MCF 10A (cell line): ENCODE data around the gene STEAP1B. TPM values are rescaled to one million over a fixed set of nuclear protein-coding genes. Genes with fewer than 3 reads are reported as not detected.

Experiments used
- BruUV-seq: library from RNA; stranded (reverse); fragments of 400-500 nt; replicated peaks from 2 replicates; lab custom pipeline; 2021; lab: Mats Ljungman, UMichigan
- CTCF ChIA-PET: fragments of 300-600 bp; sonication (Branson Sonifier 250); formaldehyde crosslinking; extraction: SDS; loops from one replicate; lab custom pipeline; 2021; ENCODE audit warnings: antibody characterized with exemption, inconsistent platforms; lab: Yijun Ruan, JAX
- POLR2A ChIA-PET: fragments of 300-600, 350-650 bp; sonication (Branson Sonifier 250); formaldehyde crosslinking; extraction: SDS; loops from one replicate; lab custom pipeline; 2020; ENCODE audit warnings: antibody characterized with exemption, inconsistent platforms; lab: Yijun Ruan, JAX
- DNase-seq: peaks from one replicate; pipeline ENCODE4 v3.0.0-alpha.2; 2018; ENCODE audit not compliant: unreplicated experiment
- H3K27ac Mint-ChIP-seq: one replicate; pipeline ENCODE4 v1.8.0; 2022; ENCODE audit warnings: mild to moderate bottlenecking, low read depth, mixed read lengths; ENCODE audit not compliant: unreplicated experiment
- H3K27me3 Mint-ChIP-seq: one replicate; pipeline ENCODE4 v1.8.0; 2022; ENCODE audit warnings: mixed read lengths; ENCODE audit not compliant: insufficient read depth, unreplicated experiment
- H3K36me3 Mint-ChIP-seq: one replicate; pipeline ENCODE4 v1.8.0; 2022; ENCODE audit warnings: mild to moderate bottlenecking, moderate library complexity, mixed read lengths; ENCODE audit not compliant: insufficient read depth, unreplicated experiment
- H3K4me1 Mint-ChIP-seq: one replicate; pipeline ENCODE4 v1.8.0; 2022; ENCODE audit warnings: mixed read lengths; ENCODE audit not compliant: insufficient read depth, unreplicated experiment
- H3K4me3 Mint-ChIP-seq: one replicate; pipeline ENCODE4 v1.8.0; 2022; ENCODE audit warnings: mild to moderate bottlenecking, moderate library complexity, mixed read lengths; ENCODE audit not compliant: unreplicated experiment
- H3K9me3 Mint-ChIP-seq: one replicate; pipeline ENCODE4 v1.8.0; 2022; ENCODE audit warnings: mixed read lengths; ENCODE audit not compliant: unreplicated experiment
- CTCF ChIP-seq: fragments of 200-600 bp; IDR thresholded peaks from one replicate; pipeline ENCODE4 v1.8.0; 2022; ENCODE audit warnings: antibody characterized with exemption, mild to moderate bottlenecking; ENCODE audit not compliant: unreplicated experiment
- intact Hi-C: fragments of 100-400 bp; cut with micrococcal nuclease; formaldehyde crosslinking; loops from 2 replicates; pipeline ENCODE4 v1.14.1; 2022
- total RNA-seq: library from RNA; stranded (reverse); gene quantifications from 2 replicates; pipeline ENCODE4 v1.2.3, GENCODE V29; 2022

Gene STEAP1B
- total RNA-seq, 1 experiment from 2014 or later = not detected

GRCh38 chr7:22481726-22482125 is 18.3 kb downstream of the STEAP1B start:
- intact Hi-C loops = no loop called here
- Mint-ChIP-seq H3K4me3 (no peak overlapping the region), H3K36me3 (no peaks in the 10 kb centered on the region), H3K27me3 (no peaks in the 10 kb centered on the region), H3K27ac (no peak overlapping the region), H3K4me1 (no peaks in the 10 kb centered on the region), H3K9me3 (no peaks in the 10 kb centered on the region)
- ChIA-PET CTCF (interaction anchor here (9.1 kb wide), 1 partner anchor 371 kb away, joined by 88 read pairs; no protein-coding TSS in a partner anchor), POLR2A (no interaction called here)
- TF ChIP-seq CTCF = no peak
- BruUV-seq = no TSS peak
- no peak for DNase-seq

- BruUV-seq = no TSS peak
- Mint-ChIP-seq H3K9me3 (no peaks in the 10 kb centered on the region), H3K4me3 (no peak overlapping the region), H3K27me3 (no peaks in the 10 kb centered on the region), H3K27ac (no peak overlapping the region), H3K36me3 (no peaks in the 10 kb centered on the region), H3K4me1 (no peaks in the 10 kb centered on the region)
- TF ChIP-seq CTCF = no peak
- CTCF ChIA-PET = interaction anchor here (0.7 to 9.1 kb wide), 2 partner anchors 179 to 370 kb away, joined by 3 to 88 read pairs; no protein-coding TSS in a partner anchor
- intact Hi-C loops = no loop called here
- POLR2A ChIA-PET = no interaction called here
- DNase-seq = no peak
Observed at GRCh38 chr7:22480523-22481075, 19.4 kb downstream of the STEAP1B start.

- ChIA-PET CTCF (interaction anchor here (1.0 to 1.1 kb wide), 2 partner anchors 12 to 368 kb away, joined by 4 to 6 read pairs; no protein-coding TSS in a partner anchor), POLR2A (interaction anchor here (1.0 kb wide), 1 partner anchor 395 kb away, joined by 3 read pairs; no protein-coding TSS in a partner anchor)
- TF ChIP-seq CTCF = no peak
- no peaks in the 10 kb centered on the region for H3K4me1 Mint-ChIP-seq
- no TSS peak for BruUV-seq
- H3K27ac Mint-ChIP-seq = no peak overlapping the region
- H3K9me3 Mint-ChIP-seq = no peaks in the 10 kb centered on the region
- no peak for DNase-seq
- no peak overlapping the region for H3K4me3 Mint-ChIP-seq
- no peaks in the 10 kb centered on the region for H3K36me3 Mint-ChIP-seq
- intact Hi-C loops = no loop called here
- H3K27me3 Mint-ChIP-seq = no peaks in the 10 kb centered on the region
Observed at GRCh38 chr7:22477876-22478450, 22.0 kb downstream of the STEAP1B start.

GRCh38 chr7:22477262-22477661 is 22.7 kb downstream of the STEAP1B start:
- no peaks in the 10 kb centered on the region for H3K27me3 Mint-ChIP-seq
- H3K4me1 Mint-ChIP-seq = no peaks in the 10 kb centered on the region
- ChIA-PET CTCF (interaction anchor here (1.0 to 1.1 kb wide), 2 partner anchors 12 to 367 kb away, joined by 4 to 6 read pairs; no protein-coding TSS in a partner anchor), POLR2A (interaction anchor here (1.0 kb wide), 1 partner anchor 395 kb away, joined by 3 read pairs; no protein-coding TSS in a partner anchor)
- no TSS peak for BruUV-seq
- intact Hi-C loops = no loop called here
- H3K36me3 Mint-ChIP-seq = no peaks in the 10 kb centered on the region
- H3K4me3 Mint-ChIP-seq = no peak overlapping the region
- DNase-seq = no peak
- no peak overlapping the region for H3K27ac Mint-ChIP-seq
- TF ChIP-seq CTCF = no peak
- no peaks in the 10 kb centered on the region for H3K9me3 Mint-ChIP-seq
